Neural progenitor cell (in vitro differentiated cells): Measurements from ENCODE around the gene OCA2.

Source experiments
- EZH2 ChIP-seq: fragments of 200-600 bp; sonication (generic); IDR thresholded peaks from 2 replicates; pipeline ENCODE4 v1.6.1; 2017; ENCODE audit warnings: antibody characterized with exemption, mild to moderate bottlenecking, moderate library complexity
- EZH2phosphoT487 ChIP-seq: fragments of 200-600 bp; sonication (generic); IDR thresholded peaks from 2 replicates; pipeline ENCODE4 v1.6.1; 2017; ENCODE audit warnings: antibody characterized with exemption
- TF ChIP-seq, protein P1 (sequence below): fragments of 200-600 bp; sonication (generic); IDR thresholded peaks from 2 replicates; pipeline ENCODE4 v1.5.1; 2017; ENCODE audit warnings: antibody characterized with exemption, mild to moderate bottlenecking

DNA sequence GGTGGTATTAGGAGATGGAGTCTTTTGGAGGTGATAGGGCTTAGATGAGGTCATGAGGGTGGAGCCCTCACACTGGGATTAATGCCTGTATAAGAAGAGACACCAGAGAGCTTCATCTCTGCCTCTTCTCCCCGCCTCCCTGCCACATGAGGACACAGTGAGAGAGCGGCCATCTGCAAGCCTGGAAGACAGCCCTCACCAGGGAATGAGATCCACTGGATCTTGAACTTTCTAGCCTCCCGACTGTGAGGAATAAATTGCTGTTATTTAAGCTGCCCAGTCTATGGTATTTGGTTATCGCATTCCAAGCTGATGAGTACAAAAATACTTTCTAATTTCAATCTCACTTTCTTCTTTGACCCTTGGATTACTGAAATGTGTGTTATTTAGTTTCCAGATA, 121.4 kb downstream of the OCA2 start:
- no peak for TF ChIP-seq EZH2
- TF ChIP-seq, protein P1, sequence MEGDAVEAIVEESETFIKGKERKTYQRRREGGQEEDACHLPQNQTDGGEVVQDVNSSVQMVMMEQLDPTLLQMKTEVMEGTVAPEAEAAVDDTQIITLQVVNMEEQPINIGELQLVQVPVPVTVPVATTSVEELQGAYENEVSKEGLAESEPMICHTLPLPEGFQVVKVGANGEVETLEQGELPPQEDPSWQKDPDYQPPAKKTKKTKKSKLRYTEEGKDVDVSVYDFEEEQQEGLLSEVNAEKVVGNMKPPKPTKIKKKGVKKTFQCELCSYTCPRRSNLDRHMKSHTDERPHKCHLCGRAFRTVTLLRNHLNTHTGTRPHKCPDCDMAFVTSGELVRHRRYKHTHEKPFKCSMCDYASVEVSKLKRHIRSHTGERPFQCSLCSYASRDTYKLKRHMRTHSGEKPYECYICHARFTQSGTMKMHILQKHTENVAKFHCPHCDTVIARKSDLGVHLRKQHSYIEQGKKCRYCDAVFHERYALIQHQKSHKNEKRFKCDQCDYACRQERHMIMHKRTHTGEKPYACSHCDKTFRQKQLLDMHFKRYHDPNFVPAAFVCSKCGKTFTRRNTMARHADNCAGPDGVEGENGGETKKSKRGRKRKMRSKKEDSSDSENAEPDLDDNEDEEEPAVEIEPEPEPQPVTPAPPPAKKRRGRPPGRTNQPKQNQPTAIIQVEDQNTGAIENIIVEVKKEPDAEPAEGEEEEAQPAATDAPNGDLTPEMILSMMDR: no peak
- TF ChIP-seq EZH2phosphoT487: no peak
